GM23338 (cell line): Measurements from ENCODE around the gene KLHL25. TPM values are rescaled to one million over a fixed set of nuclear protein-coding genes. Genes with fewer than 3 reads are reported as not detected.

ENCODE experiments used
- ATAC-seq: fragments of 200-7000 bp; cut with Tn5 transposase; 3 replicates; pipeline ENCODE4 v1.9.1; 2020
- DNase-seq: peaks from one replicate; pipeline ENCODE4 v3.0.0-alpha.2; 2015; ENCODE audit warnings: low spot score
- H2AFZ ChIP-seq: fragments of 200-600 bp; sonication (generic); 2 replicates; pipeline ENCODE4 v1.8.0; 2016; ENCODE audit warnings: antibody characterized with exemption, mild to moderate bottlenecking, moderate library complexity
- H3F3A ChIP-seq: fragments of 200-600 bp; sonication (generic); replicated peaks from 2 replicates; pipeline ENCODE4 v1.8.0; 2017; ENCODE audit warnings: antibody characterized with exemption, mixed run types, low read depth
- H3K27ac ChIP-seq: fragments of 200-600 bp; sonication (generic); 2 replicates; pipeline ENCODE4 v1.6.1; 2016; ENCODE audit warnings: low read depth
- H3K27me3 ChIP-seq: fragments of 200-600 bp; sonication (generic); 2 replicates; pipeline ENCODE4 v1.8.0; 2016; ENCODE audit warnings: mild to moderate bottlenecking, mixed run types, moderate library complexity; ENCODE audit not compliant: insufficient read depth
- H3K36me3 ChIP-seq: fragments of 200-600 bp; sonication (generic); 2 replicates; pipeline ENCODE4 v1.8.0; 2016; ENCODE audit warnings: mild to moderate bottlenecking; ENCODE audit not compliant: insufficient read depth
- H3K4me1 ChIP-seq: fragments of 200-600 bp; sonication (generic); 2 replicates; pipeline ENCODE4 v1.8.0; 2016; ENCODE audit warnings: mild to moderate bottlenecking, moderate library complexity; ENCODE audit not compliant: insufficient read depth
- H3K4me2 ChIP-seq: fragments of 200-600 bp; sonication (generic); 2 replicates; pipeline ENCODE4 v1.7.1; 2017; ENCODE audit warnings: mixed run types
- H3K4me3 ChIP-seq: fragments of 200-600 bp; sonication (generic); 2 replicates; pipeline ENCODE4 v1.6.1; 2016; ENCODE audit warnings: mixed run types
- H3K79me2 ChIP-seq: fragments of 200-600 bp; sonication (generic); replicated peaks from 2 replicates; pipeline ENCODE4 v1.8.0; 2017; ENCODE audit warnings: mild to moderate bottlenecking; ENCODE audit not compliant: insufficient read depth
- H3K9me2 ChIP-seq: fragments of 200-600 bp; sonication (generic); 2 replicates; pipeline ENCODE4 v1.8.0; 2017; ENCODE audit not compliant: insufficient read depth
- H4K20me1 ChIP-seq: fragments of 200-600 bp; sonication (generic); replicated peaks from 2 replicates; pipeline ENCODE4 v1.8.0; 2017; ENCODE audit warnings: mild to moderate bottlenecking; ENCODE audit not compliant: insufficient read depth
- H3K27ac Mint-ChIP-seq: 2 replicates; pipeline ENCODE4 v1.8.0; 2020; ENCODE audit warnings: inconsistent platforms, mild to moderate bottlenecking, moderate library complexity, mixed read lengths
- H3K27me3 Mint-ChIP-seq: 3 replicates; pipeline ENCODE4 v1.8.0; 2022; ENCODE audit warnings: low read depth, mild to moderate bottlenecking, moderate library complexity, mixed read lengths, inconsistent platforms; ENCODE audit not compliant: insufficient read depth, poor library complexity
- H3K36me3 Mint-ChIP-seq: 3 replicates; pipeline ENCODE4 v1.8.0; 2021; ENCODE audit warnings: low read depth, mild to moderate bottlenecking, inconsistent platforms, moderate library complexity, mixed read lengths
- H3K4me1 Mint-ChIP-seq: 3 replicates; pipeline ENCODE4 v1.8.0; 2020; ENCODE audit warnings: mild to moderate bottlenecking, inconsistent platforms, mixed read lengths
- H3K4me3 Mint-ChIP-seq: 3 replicates; pipeline ENCODE4 v1.8.0; 2021; ENCODE audit warnings: moderate library complexity, mild to moderate bottlenecking, inconsistent platforms, mixed read lengths
- H3K9me3 Mint-ChIP-seq: 3 replicates; pipeline ENCODE4 v1.8.0; 2020; ENCODE audit warnings: moderate library complexity, mild to moderate bottlenecking, inconsistent platforms, mixed read lengths
- CREB1 ChIP-seq: fragments of 250-450 bp; sonication (Bioruptor Pico); IDR thresholded peaks from 2 replicates; pipeline ENCODE4 v1.5.0; 2020; ENCODE audit warnings: low read depth, mild to moderate bottlenecking, moderate library complexity
- CTCF ChIP-seq, 2 experiments: fragments of 200-600 bp in 1 of 2; sonication (generic) in 1 of 2; conservative IDR thresholded peaks; 2 replicates each; pipeline versions ENCODE4 v1.5.1 to v1.6.1; 2016 to 2017; ENCODE audit warnings: antibody characterized with exemption in 2 of 2, low read depth in 2 of 2, mild to moderate bottlenecking in 2 of 2, moderate library complexity in 1 of 2
- EZH2 ChIP-seq: fragments of 200-600 bp; sonication (generic); IDR thresholded peaks from one replicate; pipeline ENCODE4 v1.8.0; 2017; ENCODE audit warnings: antibody characterized with exemption, mild to moderate bottlenecking, low read depth; ENCODE audit not compliant: unreplicated experiment
- EZH2phosphoT487 ChIP-seq: fragments of 200-600 bp; sonication (generic); IDR thresholded peaks from one replicate; pipeline ENCODE4 v1.8.1; 2018; ENCODE audit warnings: antibody characterized with exemption; ENCODE audit not compliant: unreplicated experiment
- JUNB ChIP-seq: IDR thresholded peaks from one replicate; pipeline ENCODE4 v1.6.1; 2016; ENCODE audit warnings: antibody characterized with exemption; ENCODE audit not compliant: unreplicated experiment
- POLR2AphosphoS5 ChIP-seq: IDR thresholded peaks from 2 replicates; pipeline ENCODE4 v1.6.1; 2016; ENCODE audit warnings: antibody characterized with exemption, low read depth
- STAT1 ChIP-seq: IDR thresholded peaks from one replicate; pipeline ENCODE4 v1.6.1; 2016; ENCODE audit warnings: antibody characterized with exemption; ENCODE audit not compliant: unreplicated experiment
- ZNF331 ChIP-seq: fragments of 250-450 bp; sonication (Bioruptor Pico); IDR thresholded peaks from 2 replicates; pipeline ENCODE4 v1.5.0; 2020; ENCODE audit warnings: low read depth, mild to moderate bottlenecking, moderate library complexity
- polyA plus RNA-seq: library from polyadenylated mRNA; unstranded; fragments of >200 nt; fragmentation: Nextera tagmentation; extraction: Ambion mirVana; gene quantifications from 2 replicates; pipeline ENCODE4 v1.2.1, GENCODE V29; 2016
- total RNA-seq: library from RNA; depleted of rRNA; stranded (reverse); fragments of >200 nt; shearing (Covaris generic); gene quantifications from 2 replicates; pipeline ENCODE4 v1.2.3, GENCODE V29; 2014
- TF ChIP-seq, protein P1 (sequence below): IDR thresholded peaks from one replicate; pipeline ENCODE4 v1.6.1; 2018; ENCODE audit warnings: antibody characterized with exemption; ENCODE audit not compliant: unreplicated experiment
- TF ChIP-seq, protein P2 (sequence below): IDR thresholded peaks from 2 replicates; pipeline ENCODE4 v1.6.1; 2016; ENCODE audit warnings: antibody characterized with exemption
- TF ChIP-seq, protein P3 (sequence below): fragments of 250-450 bp; sonication (Bioruptor Pico); IDR thresholded peaks from 2 replicates; pipeline ENCODE4 v1.5.0; 2020; ENCODE audit warnings: mild to moderate bottlenecking, moderate library complexity

KLHL25 gene
- total and polyA plus RNA-seq, 2 experiments from 2014 or later = 5.2 to 28.5 TPM

GRCh38 chr15:85821545-85821944 is 26.8 kb upstream of the KLHL25 start (continued):
- TF ChIP-seq CTCF (conservative IDR thresholded peaks at IDR 0.05; ENCODE audit: low read depth in 2 of 2) = no peak

GRCh38 chr15:85819938-85820337 is 25.2 kb upstream of the KLHL25 start:
- Histone ChIP-seq H3K4me2 (no peak overlapping the region), H3K27ac (no peak overlapping the region), H3K27me3 (no peaks in the 10 kb centered on the region), H4K20me1 (no peaks in the 10 kb centered on the region), H3K4me1 (no peaks in the 10 kb centered on the region), H3K4me3 (no peak overlapping the region), H2AFZ (no peak overlapping the region), H3K9me2 (no peaks in the 10 kb centered on the region), H3K79me2 (no peaks in the 10 kb centered on the region), H3F3A (no peaks in the 10 kb centered on the region), H3K36me3 (no peaks in the 10 kb centered on the region)
- Mint-ChIP-seq H3K36me3 (no peaks in the 10 kb centered on the region), H3K27ac (no peak overlapping the region), H3K27me3 (no peaks in the 10 kb centered on the region), H3K4me1 (no peaks in the 10 kb centered on the region), H3K4me3 (no peak overlapping the region), H3K9me3 (no peaks in the 10 kb centered on the region)
- DNase-seq (no peak), ATAC-seq (no peak)
- TF ChIP-seq POLR2AphosphoS5 (no peak), STAT1 (no peak), EZH2phosphoT487 (no peak), CREB1 (CRISPR knock-in tag) (no peak), EZH2 (no peak), ZNF331 (CRISPR knock-in tag) (no peak), JUNB (no peak)
- TF ChIP-seq, protein P1, sequence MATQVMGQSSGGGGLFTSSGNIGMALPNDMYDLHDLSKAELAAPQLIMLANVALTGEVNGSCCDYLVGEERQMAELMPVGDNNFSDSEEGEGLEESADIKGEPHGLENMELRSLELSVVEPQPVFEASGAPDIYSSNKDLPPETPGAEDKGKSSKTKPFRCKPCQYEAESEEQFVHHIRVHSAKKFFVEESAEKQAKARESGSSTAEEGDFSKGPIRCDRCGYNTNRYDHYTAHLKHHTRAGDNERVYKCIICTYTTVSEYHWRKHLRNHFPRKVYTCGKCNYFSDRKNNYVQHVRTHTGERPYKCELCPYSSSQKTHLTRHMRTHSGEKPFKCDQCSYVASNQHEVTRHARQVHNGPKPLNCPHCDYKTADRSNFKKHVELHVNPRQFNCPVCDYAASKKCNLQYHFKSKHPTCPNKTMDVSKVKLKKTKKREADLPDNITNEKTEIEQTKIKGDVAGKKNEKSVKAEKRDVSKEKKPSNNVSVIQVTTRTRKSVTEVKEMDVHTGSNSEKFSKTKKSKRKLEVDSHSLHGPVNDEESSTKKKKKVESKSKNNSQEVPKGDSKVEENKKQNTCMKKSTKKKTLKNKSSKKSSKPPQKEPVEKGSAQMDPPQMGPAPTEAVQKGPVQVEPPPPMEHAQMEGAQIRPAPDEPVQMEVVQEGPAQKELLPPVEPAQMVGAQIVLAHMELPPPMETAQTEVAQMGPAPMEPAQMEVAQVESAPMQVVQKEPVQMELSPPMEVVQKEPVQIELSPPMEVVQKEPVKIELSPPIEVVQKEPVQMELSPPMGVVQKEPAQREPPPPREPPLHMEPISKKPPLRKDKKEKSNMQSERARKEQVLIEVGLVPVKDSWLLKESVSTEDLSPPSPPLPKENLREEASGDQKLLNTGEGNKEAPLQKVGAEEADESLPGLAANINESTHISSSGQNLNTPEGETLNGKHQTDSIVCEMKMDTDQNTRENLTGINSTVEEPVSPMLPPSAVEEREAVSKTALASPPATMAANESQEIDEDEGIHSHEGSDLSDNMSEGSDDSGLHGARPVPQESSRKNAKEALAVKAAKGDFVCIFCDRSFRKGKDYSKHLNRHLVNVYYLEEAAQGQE = no peak
- TF ChIP-seq, protein P2, sequence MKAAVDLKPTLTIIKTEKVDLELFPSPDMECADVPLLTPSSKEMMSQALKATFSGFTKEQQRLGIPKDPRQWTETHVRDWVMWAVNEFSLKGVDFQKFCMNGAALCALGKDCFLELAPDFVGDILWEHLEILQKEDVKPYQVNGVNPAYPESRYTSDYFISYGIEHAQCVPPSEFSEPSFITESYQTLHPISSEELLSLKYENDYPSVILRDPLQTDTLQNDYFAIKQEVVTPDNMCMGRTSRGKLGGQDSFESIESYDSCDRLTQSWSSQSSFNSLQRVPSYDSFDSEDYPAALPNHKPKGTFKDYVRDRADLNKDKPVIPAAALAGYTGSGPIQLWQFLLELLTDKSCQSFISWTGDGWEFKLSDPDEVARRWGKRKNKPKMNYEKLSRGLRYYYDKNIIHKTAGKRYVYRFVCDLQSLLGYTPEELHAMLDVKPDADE = no peak
- TF ChIP-seq, protein P3, sequence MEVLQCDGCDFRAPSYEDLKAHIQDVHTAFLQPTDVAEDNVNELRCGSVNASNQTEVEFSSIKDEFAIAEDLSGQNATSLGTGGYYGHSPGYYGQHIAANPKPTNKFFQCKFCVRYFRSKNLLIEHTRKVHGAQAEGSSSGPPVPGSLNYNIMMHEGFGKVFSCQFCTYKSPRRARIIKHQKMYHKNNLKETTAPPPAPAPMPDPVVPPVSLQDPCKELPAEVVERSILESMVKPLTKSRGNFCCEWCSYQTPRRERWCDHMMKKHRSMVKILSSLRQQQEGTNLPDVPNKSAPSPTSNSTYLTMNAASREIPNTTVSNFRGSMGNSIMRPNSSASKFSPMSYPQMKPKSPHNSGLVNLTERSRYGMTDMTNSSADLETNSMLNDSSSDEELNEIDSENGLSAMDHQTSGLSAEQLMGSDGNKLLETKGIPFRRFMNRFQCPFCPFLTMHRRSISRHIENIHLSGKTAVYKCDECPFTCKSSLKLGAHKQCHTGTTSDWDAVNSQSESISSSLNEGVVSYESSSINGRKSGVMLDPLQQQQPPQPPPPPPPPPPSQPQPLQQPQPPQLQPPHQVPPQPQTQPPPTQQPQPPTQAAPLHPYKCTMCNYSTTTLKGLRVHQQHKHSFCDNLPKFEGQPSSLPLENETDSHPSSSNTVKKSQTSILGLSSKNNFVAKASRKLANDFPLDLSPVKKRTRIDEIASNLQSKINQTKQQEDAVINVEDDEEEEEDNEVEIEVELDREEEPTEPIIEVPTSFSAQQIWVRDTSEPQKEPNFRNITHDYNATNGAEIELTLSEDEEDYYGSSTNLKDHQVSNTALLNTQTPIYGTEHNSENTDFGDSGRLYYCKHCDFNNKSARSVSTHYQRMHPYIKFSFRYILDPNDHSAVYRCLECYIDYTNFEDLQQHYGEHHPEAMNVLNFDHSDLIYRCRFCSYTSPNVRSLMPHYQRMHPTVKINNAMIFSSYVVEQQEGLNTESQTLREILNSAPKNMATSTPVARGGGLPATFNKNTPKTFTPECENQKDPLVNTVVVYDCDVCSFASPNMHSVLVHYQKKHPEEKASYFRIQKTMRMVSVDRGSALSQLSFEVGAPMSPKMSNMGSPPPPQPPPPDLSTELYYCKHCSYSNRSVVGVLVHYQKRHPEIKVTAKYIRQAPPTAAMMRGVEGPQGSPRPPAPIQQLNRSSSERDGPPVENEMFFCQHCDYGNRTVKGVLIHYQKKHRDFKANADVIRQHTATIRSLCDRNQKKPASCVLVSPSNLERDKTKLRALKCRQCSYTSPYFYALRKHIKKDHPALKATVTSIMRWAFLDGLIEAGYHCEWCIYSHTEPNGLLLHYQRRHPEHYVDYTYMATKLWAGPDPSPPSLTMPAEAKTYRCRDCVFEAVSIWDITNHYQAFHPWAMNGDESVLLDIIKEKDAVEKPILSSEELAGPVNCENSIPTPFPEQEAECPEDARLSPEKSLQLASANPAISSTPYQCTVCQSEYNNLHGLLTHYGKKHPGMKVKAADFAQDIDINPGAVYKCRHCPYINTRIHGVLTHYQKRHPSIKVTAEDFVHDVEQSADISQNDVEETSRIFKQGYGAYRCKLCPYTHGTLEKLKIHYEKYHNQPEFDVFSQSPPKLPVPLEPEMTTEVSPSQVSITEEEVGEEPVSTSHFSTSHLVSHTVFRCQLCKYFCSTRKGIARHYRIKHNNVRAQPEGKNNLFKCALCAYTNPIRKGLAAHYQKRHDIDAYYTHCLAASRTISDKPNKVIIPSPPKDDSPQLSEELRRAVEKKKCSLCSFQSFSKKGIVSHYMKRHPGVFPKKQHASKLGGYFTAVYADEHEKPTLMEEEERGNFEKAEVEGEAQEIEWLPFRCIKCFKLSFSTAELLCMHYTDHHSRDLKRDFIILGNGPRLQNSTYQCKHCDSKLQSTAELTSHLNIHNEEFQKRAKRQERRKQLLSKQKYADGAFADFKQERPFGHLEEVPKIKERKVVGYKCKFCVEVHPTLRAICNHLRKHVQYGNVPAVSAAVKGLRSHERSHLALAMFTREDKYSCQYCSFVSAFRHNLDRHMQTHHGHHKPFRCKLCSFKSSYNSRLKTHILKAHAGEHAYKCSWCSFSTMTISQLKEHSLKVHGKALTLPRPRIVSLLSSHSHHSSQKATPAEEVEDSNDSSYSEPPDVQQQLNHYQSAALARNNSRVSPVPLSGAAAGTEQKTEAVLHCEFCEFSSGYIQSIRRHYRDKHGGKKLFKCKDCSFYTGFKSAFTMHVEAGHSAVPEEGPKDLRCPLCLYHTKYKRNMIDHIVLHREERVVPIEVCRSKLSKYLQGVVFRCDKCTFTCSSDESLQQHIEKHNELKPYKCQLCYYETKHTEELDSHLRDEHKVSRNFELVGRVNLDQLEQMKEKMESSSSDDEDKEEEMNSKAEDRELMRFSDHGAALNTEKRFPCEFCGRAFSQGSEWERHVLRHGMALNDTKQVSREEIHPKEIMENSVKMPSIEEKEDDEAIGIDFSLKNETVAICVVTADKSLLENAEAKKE (CRISPR knock-in tag) = no peak
